ENCODE results near the gene ANKRD33B.
"Not testable (repeated sequence)": the region's sequence is repeated elsewhere in the genome, so short reads cannot be mapped to it uniquely, and the experiment has no call there.

The ANKRD33B gene

GRCh38 chr5:10562201-10563109 lies 1.4 kb upstream of the ANKRD33B start:
- H3K4me3 ChIP-seq (ENCODE audit: low read depth, low read length), result peak overlapping the region; percentile 70
- H3K9ac ChIP-seq (ENCODE audit: low read length), result peak overlapping the region; percentile 56
- H3K27ac ChIP-seq (ENCODE audit: low read depth, low read length), result no peak overlapping the region
- H3K9me3 ChIP-seq (ENCODE audit: control insufficient read depth, insufficient read depth, low read depth, low read length), result no peaks in the 10 kb centered on the region
- H3K27me3 ChIP-seq (ENCODE audit: control insufficient read depth, insufficient read depth, low read length), result peaks cover 69% of the 10 kb centered on the region
- no peaks in the 10 kb centered on the region for H3K36me3 ChIP-seq (ENCODE audit: control insufficient read depth, insufficient read depth, low read length)
- peaks cover 36% of the 10 kb centered on the region for H3K4me1 ChIP-seq (ENCODE audit: control insufficient read depth, insufficient read depth, low read length)

- Histone ChIP-seq H3K27ac (ENCODE audit: low read depth, low read length) (no peak overlapping the region; the same call in 1 of the 2 replicates), H3K27me3 (ENCODE audit: control insufficient read depth, insufficient read depth, low read length) (peaks cover 72% of the 10 kb centered on the region), H3K4me3 (ENCODE audit: low read depth, low read length) (peak overlapping the region; percentile 70), H3K36me3 (ENCODE audit: control insufficient read depth, insufficient read depth, low read length) (no peaks in the 10 kb centered on the region), H3K9me3 (ENCODE audit: control insufficient read depth, insufficient read depth, low read depth, low read length) (no peaks in the 10 kb centered on the region), H3K4me1 (ENCODE audit: control insufficient read depth, insufficient read depth, low read length) (peaks cover 38% of the 10 kb centered on the region), H3K9ac (ENCODE audit: low read length) (peak overlapping the region; percentile 56)
These were observed 543 bp upstream of the ANKRD33B start for GRCh38 chr5:10563110-10563944.

- no peaks in the 10 kb centered on the region for H3K9me3 ChIP-seq (ENCODE audit: control insufficient read depth, insufficient read depth, low read depth, low read length)
- peak overlapping the region; percentile 94 for H3K4me3 ChIP-seq (ENCODE audit: low read depth, low read length)
- H3K36me3 ChIP-seq (ENCODE audit: control insufficient read depth, insufficient read depth, low read length), result no peaks in the 10 kb centered on the region
- H3K27me3 ChIP-seq (ENCODE audit: control insufficient read depth, insufficient read depth, low read length), result peaks cover 69% of the 10 kb centered on the region
- H3K27ac ChIP-seq (ENCODE audit: low read depth, low read length), result no peak overlapping the region
- peak overlapping the region; percentile 83 for H3K9ac ChIP-seq (ENCODE audit: low read length)
- peaks cover 33% of the 10 kb centered on the region for H3K4me1 ChIP-seq (ENCODE audit: control insufficient read depth, insufficient read depth, low read length)
These were observed 1.2 kb downstream of the ANKRD33B start for GRCh38 chr5:10564838-10565784.

- Histone ChIP-seq H3K9ac (ENCODE audit: low read length) (no peak overlapping the region), H3K36me3 (ENCODE audit: control insufficient read depth, insufficient read depth, low read length) (no peaks in the 10 kb centered on the region), H3K4me1 (ENCODE audit: control insufficient read depth, insufficient read depth, low read length) (peaks cover 33% of the 10 kb centered on the region), H3K27ac (ENCODE audit: low read depth, low read length) (no peak overlapping the region), H3K27me3 (ENCODE audit: control insufficient read depth, insufficient read depth, low read length) (peaks cover 60% of the 10 kb centered on the region), H3K4me3 (ENCODE audit: low read depth, low read length) (peak overlapping the region; percentile 94), H3K9me3 (ENCODE audit: control insufficient read depth, insufficient read depth, low read depth, low read length) (no peaks in the 10 kb centered on the region)
These were observed 2.1 kb downstream of the ANKRD33B start for GRCh38 chr5:10565785-10566542.

GRCh38 chr5:10566543-10567068 lies 2.7 kb downstream of the ANKRD33B start:
- Histone ChIP-seq H3K9ac (ENCODE audit: low read length) (no peak overlapping the region), H3K27ac (ENCODE audit: low read depth, low read length) (no peak overlapping the region), H3K36me3 (ENCODE audit: control insufficient read depth, insufficient read depth, low read length) (no peaks in the 10 kb centered on the region), H3K4me1 (ENCODE audit: control insufficient read depth, insufficient read depth, low read length) (peaks cover 33% of the 10 kb centered on the region), H3K4me3 (ENCODE audit: low read depth, low read length) (no peak overlapping the region; the same call in 1 of the 2 replicates), H3K9me3 (ENCODE audit: control insufficient read depth, insufficient read depth, low read depth, low read length) (no peaks in the 10 kb centered on the region), H3K27me3 (ENCODE audit: control insufficient read depth, insufficient read depth, low read length) (peaks cover 60% of the 10 kb centered on the region)

- Histone ChIP-seq H3K36me3 (ENCODE audit: control insufficient read depth, insufficient read depth, low read length) (no peaks in the 10 kb centered on the region), H3K4me3 (ENCODE audit: low read depth, low read length) (no peak overlapping the region; the same call in 1 of the 2 replicates), H3K9ac (ENCODE audit: low read length) (no peak overlapping the region), H3K4me1 (ENCODE audit: control insufficient read depth, insufficient read depth, low read length) (peaks cover 33% of the 10 kb centered on the region), H3K9me3 (ENCODE audit: control insufficient read depth, insufficient read depth, low read depth, low read length) (no peaks in the 10 kb centered on the region), H3K27ac (ENCODE audit: low read depth, low read length) (no peak overlapping the region), H3K27me3 (ENCODE audit: control insufficient read depth, insufficient read depth, low read length) (peaks cover 56% of the 10 kb centered on the region)
These were observed 3.3 kb downstream of the ANKRD33B start for GRCh38 chr5:10567121-10567591.

GRCh38 chr5:10567781-10568321 lies 4.0 kb downstream of the ANKRD33B start:
- Histone ChIP-seq H3K4me1 (ENCODE audit: control insufficient read depth, insufficient read depth, low read length) (peaks cover 28% of the 10 kb centered on the region), H3K36me3 (ENCODE audit: control insufficient read depth, insufficient read depth, low read length) (no peaks in the 10 kb centered on the region), H3K9ac (ENCODE audit: low read length) (no peak overlapping the region), H3K9me3 (ENCODE audit: control insufficient read depth, insufficient read depth, low read depth, low read length) (no peaks in the 10 kb centered on the region), H3K27ac (ENCODE audit: low read depth, low read length) (no peak overlapping the region), H3K27me3 (ENCODE audit: control insufficient read depth, insufficient read depth, low read length) (peaks cover 49% of the 10 kb centered on the region), H3K4me3 (ENCODE audit: low read depth, low read length) (no peak overlapping the region)

- H3K36me3 ChIP-seq (ENCODE audit: control insufficient read depth, insufficient read depth, low read length); H3K4me3 ChIP-seq (ENCODE audit: low read depth, low read length); H3K9ac ChIP-seq (ENCODE audit: low read length); H3K9me3 ChIP-seq (ENCODE audit: control insufficient read depth, insufficient read depth, low read depth, low read length); H3K27ac ChIP-seq (ENCODE audit: low read depth, low read length): not testable (repeated sequence)
- peaks cover 29% of the 10 kb centered on the region for H3K27me3 ChIP-seq (ENCODE audit: control insufficient read depth, insufficient read depth, low read length)
- H3K4me1 ChIP-seq (ENCODE audit: control insufficient read depth, insufficient read depth, low read length), result peaks cover 22% of the 10 kb centered on the region; the same call in 1 of the 2 replicates
These were observed 6.7 kb downstream of the ANKRD33B start for GRCh38 chr5:10570540-10570939.

- Histone ChIP-seq H3K27ac (ENCODE audit: low read depth, low read length) (no peak overlapping the region), H3K27me3 (ENCODE audit: control insufficient read depth, insufficient read depth, low read length) (peaks cover 10% of the 10 kb centered on the region), H3K4me1 (ENCODE audit: control insufficient read depth, insufficient read depth, low read length) (peaks cover 10% of the 10 kb centered on the region), H3K9me3 (ENCODE audit: control insufficient read depth, insufficient read depth, low read depth, low read length) (no peaks in the 10 kb centered on the region), H3K4me3 (ENCODE audit: low read depth, low read length) (no peak overlapping the region), H3K9ac (ENCODE audit: low read length) (no peak overlapping the region), H3K36me3 (ENCODE audit: control insufficient read depth, insufficient read depth, low read length) (no peaks in the 10 kb centered on the region)
These were observed 8.6 kb downstream of the ANKRD33B start for GRCh38 chr5:10572451-10572850.
